ENCODE measurements around the gene WWOX.

Gene WWOX

GRCh38 chr16:78892951-78893733 lies 793.7 kb downstream of the WWOX start:
- no peak overlapping the region for H3K4me3 ChIP-seq (ENCODE audit: low read length)
- DNase-seq (ENCODE audit: low read depth): no peak
- TF ChIP-seq, protein P1, sequence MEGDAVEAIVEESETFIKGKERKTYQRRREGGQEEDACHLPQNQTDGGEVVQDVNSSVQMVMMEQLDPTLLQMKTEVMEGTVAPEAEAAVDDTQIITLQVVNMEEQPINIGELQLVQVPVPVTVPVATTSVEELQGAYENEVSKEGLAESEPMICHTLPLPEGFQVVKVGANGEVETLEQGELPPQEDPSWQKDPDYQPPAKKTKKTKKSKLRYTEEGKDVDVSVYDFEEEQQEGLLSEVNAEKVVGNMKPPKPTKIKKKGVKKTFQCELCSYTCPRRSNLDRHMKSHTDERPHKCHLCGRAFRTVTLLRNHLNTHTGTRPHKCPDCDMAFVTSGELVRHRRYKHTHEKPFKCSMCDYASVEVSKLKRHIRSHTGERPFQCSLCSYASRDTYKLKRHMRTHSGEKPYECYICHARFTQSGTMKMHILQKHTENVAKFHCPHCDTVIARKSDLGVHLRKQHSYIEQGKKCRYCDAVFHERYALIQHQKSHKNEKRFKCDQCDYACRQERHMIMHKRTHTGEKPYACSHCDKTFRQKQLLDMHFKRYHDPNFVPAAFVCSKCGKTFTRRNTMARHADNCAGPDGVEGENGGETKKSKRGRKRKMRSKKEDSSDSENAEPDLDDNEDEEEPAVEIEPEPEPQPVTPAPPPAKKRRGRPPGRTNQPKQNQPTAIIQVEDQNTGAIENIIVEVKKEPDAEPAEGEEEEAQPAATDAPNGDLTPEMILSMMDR (IDR thresholded peaks at IDR 0.05; ENCODE audit: insufficient read depth, low read depth, low read length, missing control alignments): no peak

GRCh38 chr16:78894886-78895285 lies 795.4 kb downstream of the WWOX start:
- no peak for DNase-seq (ENCODE audit: low read depth)
- TF ChIP-seq, protein P1 (IDR thresholded peaks at IDR 0.05; ENCODE audit: insufficient read depth, low read depth, low read length, missing control alignments): no peak
- H3K4me3 ChIP-seq (ENCODE audit: low read length): no peak overlapping the region

GRCh38 chr16:78895681-78896080 lies 796.2 kb downstream of the WWOX start:
- DNase-seq (ENCODE audit: low read depth): no peak
- no peak overlapping the region for H3K4me3 ChIP-seq (ENCODE audit: low read length)
- TF ChIP-seq, protein P1 (IDR thresholded peaks at IDR 0.05; ENCODE audit: insufficient read depth, low read depth, low read length, missing control alignments): no peak

GRCh38 chr16:78896280-78896679 lies 796.8 kb downstream of the WWOX start:
- H3K4me3 ChIP-seq (ENCODE audit: low read length): no peak overlapping the region

GRCh38 chr16:78897299-78897698 lies 797.8 kb downstream of the WWOX start:
- TF ChIP-seq, protein P1 (IDR thresholded peaks at IDR 0.05; ENCODE audit: insufficient read depth, low read depth, low read length, missing control alignments): no peak

More at GRCh38 chr16:78896280-78896679, 796.8 kb downstream of the WWOX start:
- TF ChIP-seq, protein P1 (IDR thresholded peaks at IDR 0.05; ENCODE audit: insufficient read depth, low read depth, low read length, missing control alignments): no peak
- no peak for DNase-seq (ENCODE audit: low read depth)

DNA sequence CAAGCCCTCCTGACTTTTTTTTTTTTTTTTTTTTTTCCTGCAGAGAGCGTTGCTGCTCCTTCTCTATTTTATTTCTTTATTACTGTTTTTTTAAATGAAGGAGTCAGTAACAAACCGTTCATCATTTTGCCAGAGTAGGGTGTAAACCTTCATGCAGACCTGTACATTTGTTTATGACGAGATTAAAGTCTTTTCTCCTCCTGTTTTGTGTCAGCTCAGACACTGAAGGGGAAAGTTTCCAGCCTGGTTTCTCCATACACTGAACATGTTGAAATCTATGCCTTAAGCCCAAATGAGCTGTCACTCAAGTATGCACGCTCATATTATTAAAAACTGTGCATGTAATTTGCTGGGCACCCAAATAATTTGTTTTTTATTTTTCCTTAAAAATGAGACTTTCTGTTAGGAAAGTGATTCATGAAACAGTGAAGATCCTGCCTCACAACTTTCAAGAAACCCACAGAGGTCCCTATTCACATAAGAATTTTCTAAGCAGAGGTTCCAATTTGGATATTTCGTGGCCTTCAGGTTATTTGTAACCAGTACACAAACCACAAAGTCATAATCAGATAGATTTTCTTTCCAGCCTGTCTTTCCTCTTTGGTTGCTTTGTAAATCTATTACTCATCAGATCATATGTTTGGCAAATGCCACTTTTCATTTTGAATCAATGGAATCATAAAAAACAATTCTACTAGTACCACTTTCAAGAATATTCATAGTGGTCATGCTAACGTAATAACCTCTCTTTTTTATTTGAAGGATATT lies 800.8 kb downstream of the WWOX start:
- no peak overlapping the region for H3K4me3 ChIP-seq (ENCODE audit: low read length)
- no peak for DNase-seq (ENCODE audit: low read depth)
- TF ChIP-seq, protein P1 (IDR thresholded peaks at IDR 0.05; ENCODE audit: insufficient read depth, low read depth, low read length, missing control alignments): no peak

More at GRCh38 chr16:78897299-78897698, 797.8 kb downstream of the WWOX start:
- no peak overlapping the region for H3K4me3 ChIP-seq (ENCODE audit: low read length)
- no peak for DNase-seq (ENCODE audit: low read depth)

Measured in epithelial cell of esophagus (primary cell).